ENCODE measurements around the gene MIGA2. TPM values are rescaled to one million over a fixed set of nuclear protein-coding genes. Genes with fewer than 3 reads are reported as not detected.

The MIGA2 gene
- total RNA-seq, 4 donors from 2014 or later = 72.0 to 245 (median 74.0) TPM

GRCh38 chr9:129094387-129095169 is 58.2 kb downstream of the MIGA2 start:
- H3K27ac ChIP-seq = no peak overlapping the region
- peaks cover 0 to 25% (median 10%) of the 10 kb centered on the region in 4 donors for H3K36me3 ChIP-seq
- no peaks in the 10 kb centered on the region for H3K4me1 ChIP-seq
- intact Hi-C loops (cut with DNase I; ENCODE audit: low total_unique reads) = no loop called here
- 88% methylated on average over 13 of the region's 13 CpGs; no CpG with 5 or more reads in 1 of the 2 donors for WGBS, 2 donors (ENCODE audit: low coverage in 1 of 2)
- H3K27me3 ChIP-seq = no peaks in the 10 kb centered on the region
- no peak for TF ChIP-seq CTCF (IDR thresholded peaks at IDR 0.05)
- no peak for TF ChIP-seq POLR2A (IDR thresholded peaks at IDR 0.05)
- no peak for TF ChIP-seq POLR2AphosphoS5 (IDR thresholded peaks at IDR 0.05)
- no peak for TF ChIP-seq EP300 (IDR thresholded peaks at IDR 0.05; ENCODE audit: low read depth)
- in situ Hi-C loops (cut with MboI; ENCODE audit: low pct_ligation_motif_present in 1 of 4, low pct_unique_long_range_greater_than_20kb in 1 of 4, low sequenced_read_pairs in 3 of 4) = no loop called here
- DNase-seq = no peak
- no peak overlapping the region for H3K4me3 ChIP-seq
- no peaks in the 10 kb centered on the region for H3K9me3 ChIP-seq

- intact Hi-C loops (cut with DNase I; ENCODE audit: low total_unique reads) = no loop called here
- H3K36me3 ChIP-seq = peaks cover 0 to 19% (median 9%) of the 10 kb centered on the region in 4 donors
- TF ChIP-seq CTCF (IDR thresholded peaks at IDR 0.05) = no peak
- no peak for TF ChIP-seq POLR2AphosphoS5 (IDR thresholded peaks at IDR 0.05)
- TF ChIP-seq EP300 (IDR thresholded peaks at IDR 0.05; ENCODE audit: low read depth) = no peak
- TF ChIP-seq POLR2A (IDR thresholded peaks at IDR 0.05) = no peak
- no peak overlapping the region for H3K27ac ChIP-seq
- WGBS, 2 donors (ENCODE audit: low coverage in 1 of 2) = 97% methylated on average over 19 of the region's 21 CpGs; no CpG with 5 or more reads in 1 of the 2 donors
- no peak overlapping the region for H3K4me3 ChIP-seq
- no peaks in the 10 kb centered on the region for H3K4me1 ChIP-seq
- DNase-seq = no peak
- no peaks in the 10 kb centered on the region for H3K9me3 ChIP-seq
- in situ Hi-C loops (cut with MboI; ENCODE audit: low pct_ligation_motif_present in 1 of 4, low pct_unique_long_range_greater_than_20kb in 1 of 4, low sequenced_read_pairs in 3 of 4) = no loop called here
- no peaks in the 10 kb centered on the region for H3K27me3 ChIP-seq
Observed at GRCh38 chr9:129095170-129095667, 58.8 kb downstream of the MIGA2 start.

GRCh38 chr9:129095908-129096307 is 59.5 kb downstream of the MIGA2 start:
- H3K27me3 ChIP-seq = no peaks in the 10 kb centered on the region
- in situ Hi-C loops (cut with MboI; ENCODE audit: low pct_ligation_motif_present in 1 of 4, low pct_unique_long_range_greater_than_20kb in 1 of 4, low sequenced_read_pairs in 3 of 4) = no loop called here
- no peak for DNase-seq
- H3K4me3 ChIP-seq = no peak overlapping the region
- 89% methylated on average over 12 of the region's 12 CpGs; no CpG with 5 or more reads in 1 of the 2 donors for WGBS, 2 donors (ENCODE audit: low coverage in 1 of 2)
- intact Hi-C loops (cut with DNase I; ENCODE audit: low total_unique reads) = no loop called here
- H3K27ac ChIP-seq = no peak overlapping the region
- H3K9me3 ChIP-seq = no peaks in the 10 kb centered on the region
- peaks cover 0 to 19% (median 8%) of the 10 kb centered on the region in 4 donors for H3K36me3 ChIP-seq
- TF ChIP-seq CTCF (IDR thresholded peaks at IDR 0.05) = no peak
- no peak for TF ChIP-seq EP300 (IDR thresholded peaks at IDR 0.05; ENCODE audit: low read depth)
- no peak for TF ChIP-seq POLR2AphosphoS5 (IDR thresholded peaks at IDR 0.05)
- no peak for TF ChIP-seq POLR2A (IDR thresholded peaks at IDR 0.05)
- no peaks in the 10 kb centered on the region for H3K4me1 ChIP-seq

- H3K9me3 ChIP-seq = no peaks in the 10 kb centered on the region
- no peak overlapping the region for H3K27ac ChIP-seq
- intact Hi-C loops (cut with DNase I; ENCODE audit: low total_unique reads) = no loop called here
- H3K4me3 ChIP-seq = no peak overlapping the region
- in situ Hi-C loops (cut with MboI; ENCODE audit: low pct_ligation_motif_present in 1 of 4, low pct_unique_long_range_greater_than_20kb in 1 of 4, low sequenced_read_pairs in 3 of 4) = no loop called here
- H3K27me3 ChIP-seq = no peaks in the 10 kb centered on the region
- peaks cover 0 to 2% (median under 1%) of the 10 kb centered on the region in 4 donors for H3K4me1 ChIP-seq
- no peak for DNase-seq
- peaks cover 0 to 19% (median 8%) of the 10 kb centered on the region in 4 donors for H3K36me3 ChIP-seq
- no peak for TF ChIP-seq CTCF (IDR thresholded peaks at IDR 0.05)
- no peak for TF ChIP-seq POLR2A (IDR thresholded peaks at IDR 0.05)
- no peak for TF ChIP-seq POLR2AphosphoS5 (IDR thresholded peaks at IDR 0.05)
- no peak for TF ChIP-seq EP300 (IDR thresholded peaks at IDR 0.05; ENCODE audit: low read depth)
- 90 to 93% methylated on average over 2 to 7 of the region's 16 CpGs for WGBS, 2 donors (ENCODE audit: low coverage in 1 of 2)
Observed at GRCh38 chr9:129097671-129098306, 61.4 kb downstream of the MIGA2 start.

Measured in transverse colon (tissue), 4 donors.